ENCODE data around the gene TTC24.
"Not testable (repeated sequence)": the region's sequence is repeated elsewhere in the genome, so short reads cannot be mapped to it uniquely, and the experiment has no call there.

The TTC24 gene

DNA sequence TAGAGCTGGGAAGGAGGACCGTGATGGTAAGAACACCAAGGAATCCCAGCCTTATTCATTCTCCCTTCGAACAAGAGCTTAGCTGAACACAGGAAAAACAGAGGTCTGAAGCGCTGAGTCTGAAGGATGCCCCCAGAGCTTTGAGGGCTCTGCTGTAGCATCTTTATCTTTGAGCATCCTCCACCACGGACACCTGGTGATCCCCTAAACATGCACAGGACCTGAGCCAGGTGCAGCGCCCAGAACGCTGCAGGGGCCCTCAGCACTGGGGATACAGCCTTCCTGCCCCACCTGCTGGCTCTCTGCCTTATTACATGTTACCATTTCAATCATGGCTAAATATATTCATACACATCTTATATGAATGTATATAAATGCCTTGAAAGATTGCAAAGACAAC, 29.5 kb downstream of the TTC24 start:
- no peak for DNase-seq (ENCODE audit: low spot score)

- not testable (repeated sequence) for DNase-seq (ENCODE audit: low spot score)
Observed at GRCh38 chr1:156610072-156610471, 30.5 kb downstream of the TTC24 start.

DNA sequence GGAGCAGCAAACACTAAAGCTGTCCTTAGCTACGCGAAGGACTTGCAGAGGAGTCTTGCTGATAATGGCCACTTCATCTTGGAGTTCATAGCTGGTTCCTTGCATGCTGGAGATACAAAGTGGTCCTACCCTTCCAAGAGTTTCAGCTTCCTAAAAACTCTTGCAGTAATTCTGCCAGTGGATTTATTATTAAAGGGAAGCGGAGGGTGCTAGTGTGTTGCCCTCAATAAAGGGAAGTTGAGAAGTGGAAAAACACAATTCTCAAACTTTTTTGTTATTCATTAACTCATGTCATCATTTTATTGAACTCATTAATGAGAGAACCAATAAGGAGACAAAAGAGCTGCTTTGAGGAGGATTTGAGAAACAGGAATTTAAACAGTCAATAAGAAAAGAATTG, 33.1 kb downstream of the TTC24 start:
- DNase-seq (ENCODE audit: low spot score): no peak

DNA sequence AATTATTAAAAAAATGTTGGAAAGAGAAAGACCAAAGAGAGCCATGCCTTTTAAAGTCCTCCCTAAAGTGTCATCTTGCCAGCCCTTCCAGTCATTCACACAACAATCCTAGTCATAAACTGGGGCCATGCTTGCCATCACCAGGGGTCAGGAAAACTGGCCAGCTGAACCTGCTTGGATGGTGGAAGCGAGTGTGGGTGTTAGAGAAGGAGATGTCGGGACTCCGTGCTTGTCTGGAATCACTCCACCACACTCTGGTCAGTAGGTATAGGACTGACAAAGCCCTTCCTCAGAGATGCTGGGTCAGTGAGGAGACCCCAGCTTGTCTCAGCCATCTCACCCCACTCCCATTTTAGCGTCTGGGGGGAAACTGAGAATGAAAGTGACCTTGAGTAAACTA, 36.4 kb downstream of the TTC24 start:
- DNase-seq (ENCODE audit: low spot score): no peak

GRCh38 chr1:156616463-156616862, 36.9 kb downstream of the TTC24 start:
- DNase-seq (ENCODE audit: low spot score): peak; percentile 88

DNA sequence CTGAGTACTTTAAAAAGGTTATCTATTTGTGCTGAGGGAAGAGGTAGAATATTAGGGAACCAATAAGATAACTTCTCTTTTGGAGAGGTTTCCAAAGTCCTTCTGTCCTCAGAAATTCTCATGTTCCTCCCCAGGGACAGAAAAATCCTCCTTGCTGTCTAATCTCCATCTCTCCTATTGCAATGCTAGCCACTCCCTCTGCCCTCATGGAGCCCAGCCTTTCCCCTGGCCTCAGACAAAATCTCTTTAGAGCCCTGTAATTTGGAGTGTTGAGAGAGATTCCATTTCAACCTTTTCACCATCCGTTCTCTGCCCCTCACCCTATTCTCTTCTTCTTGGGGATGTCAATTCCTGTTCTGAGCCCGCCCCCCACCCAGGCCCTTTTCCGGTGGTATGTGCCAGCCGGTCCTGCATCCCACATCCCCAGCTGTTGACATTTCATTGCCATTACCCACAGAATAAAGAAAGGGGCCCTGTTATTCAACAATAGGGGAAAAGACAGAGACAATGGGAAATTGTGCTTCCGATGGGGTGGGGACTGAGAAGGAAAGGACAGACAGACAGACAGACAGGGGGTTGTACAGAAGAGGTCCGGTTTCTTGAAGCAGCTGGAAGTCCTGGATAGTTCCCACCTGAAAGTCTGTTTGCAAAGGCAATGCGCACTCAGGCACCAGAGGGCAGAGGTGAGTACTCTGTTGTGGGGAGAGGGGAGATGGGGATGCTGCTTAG, 39.5 kb downstream of the TTC24 start, which contains the start of gene HAPLN2:
Gene HAPLN2 (plus strand): TSS at position 563 of the 729 bp plus-strand sequence. CDS start 4,076 bp downstream, outside the sequence.
- DNase-seq (ENCODE audit: low spot score): peak; percentile 84

DNA sequence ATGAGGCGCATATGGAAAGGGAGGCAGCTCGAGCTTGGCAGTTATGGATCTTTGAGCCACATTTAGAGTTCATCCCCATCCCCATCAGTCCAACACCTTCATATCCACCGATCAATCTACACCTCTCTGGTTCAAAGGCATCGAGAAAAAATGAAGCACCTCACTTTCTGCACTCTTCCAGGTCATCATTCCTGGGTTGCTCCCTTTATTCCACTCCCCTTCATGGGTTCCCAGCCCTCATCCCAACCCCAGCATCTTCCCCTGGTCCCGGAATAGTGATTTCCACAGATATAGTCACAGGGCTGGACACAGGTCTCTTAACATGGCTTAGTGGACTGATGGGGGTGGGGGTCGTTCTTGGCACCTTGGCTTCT, 40.0 kb downstream of the TTC24 start:
- no peak for DNase-seq (ENCODE audit: low spot score)

GRCh38 chr1:156622581-156623297, 43.2 kb downstream of the TTC24 start:
- DNase-seq (ENCODE audit: low spot score): no peak

GRCh38 chr1:156623946-156624813, 44.7 kb downstream of the TTC24 start:
- no peak for DNase-seq (ENCODE audit: low spot score)

DNA sequence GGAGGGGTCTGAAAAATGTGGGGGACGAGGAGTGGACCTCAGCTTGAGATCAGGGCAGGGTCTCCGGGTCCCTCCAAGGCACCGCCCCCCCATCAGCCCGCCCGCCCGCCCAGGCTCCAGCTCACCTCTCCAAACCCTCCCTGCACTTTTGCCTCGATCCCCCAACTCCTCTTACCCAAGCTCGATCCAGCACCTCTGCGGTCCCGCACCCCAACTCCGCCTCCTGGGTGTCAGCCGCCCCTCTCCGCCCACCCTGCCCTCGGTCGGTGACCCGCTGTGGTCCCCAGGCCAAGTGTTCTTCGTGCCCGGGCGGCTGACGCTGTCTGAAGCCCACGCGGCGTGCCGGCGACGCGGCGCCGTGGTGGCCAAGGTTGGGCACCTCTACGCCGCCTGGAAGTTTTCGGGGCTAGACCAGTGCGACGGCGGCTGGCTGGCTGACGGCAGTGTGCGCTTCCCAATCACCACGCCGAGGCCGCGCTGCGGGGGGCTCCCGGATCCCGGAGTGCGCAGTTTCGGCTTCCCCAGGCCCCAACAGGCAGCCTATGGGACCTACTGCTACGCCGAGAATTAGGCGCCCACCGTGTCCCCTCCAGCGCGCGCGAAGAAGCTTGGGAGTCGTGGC, 45.4 kb downstream of the TTC24 start:
- DNase-seq (ENCODE audit: low spot score): no peak

DNA sequence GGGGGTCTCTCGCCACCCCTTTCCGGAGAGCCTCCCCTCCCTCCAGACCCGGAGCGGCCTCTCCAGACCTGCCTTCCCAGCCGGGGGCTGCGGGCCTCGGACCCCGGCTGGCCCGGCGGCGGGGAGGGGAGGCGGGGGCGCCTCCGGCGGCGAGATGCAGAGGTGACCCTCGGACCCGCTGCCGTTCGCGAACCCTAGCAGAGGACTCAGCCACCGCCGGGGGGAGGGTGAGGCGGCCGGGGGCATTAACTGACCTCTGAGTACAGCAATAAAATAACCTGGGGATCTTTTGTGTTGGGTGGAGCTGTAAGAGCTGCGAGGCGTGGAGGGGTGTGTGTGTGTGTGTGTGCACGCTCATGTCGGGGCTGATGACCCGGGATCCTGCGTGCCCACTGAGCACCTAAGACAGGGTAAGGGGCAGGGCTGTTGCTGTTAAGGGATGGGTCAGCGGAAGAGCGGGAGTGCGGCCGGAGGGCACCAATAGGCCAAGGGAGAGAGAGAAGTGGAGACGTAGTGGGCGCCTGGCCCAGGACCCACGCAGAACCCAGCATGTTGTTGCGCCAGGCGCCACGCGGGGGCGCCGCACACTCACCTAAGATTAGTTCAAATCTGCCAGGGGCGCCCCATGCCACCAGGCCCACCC, 46.0 kb downstream of the TTC24 start:
- no peak for DNase-seq (ENCODE audit: low spot score)

GRCh38 chr1:156626079-156626438, 46.5 kb downstream of the TTC24 start:
- DNase-seq (ENCODE audit: low spot score): no peak

DNA sequence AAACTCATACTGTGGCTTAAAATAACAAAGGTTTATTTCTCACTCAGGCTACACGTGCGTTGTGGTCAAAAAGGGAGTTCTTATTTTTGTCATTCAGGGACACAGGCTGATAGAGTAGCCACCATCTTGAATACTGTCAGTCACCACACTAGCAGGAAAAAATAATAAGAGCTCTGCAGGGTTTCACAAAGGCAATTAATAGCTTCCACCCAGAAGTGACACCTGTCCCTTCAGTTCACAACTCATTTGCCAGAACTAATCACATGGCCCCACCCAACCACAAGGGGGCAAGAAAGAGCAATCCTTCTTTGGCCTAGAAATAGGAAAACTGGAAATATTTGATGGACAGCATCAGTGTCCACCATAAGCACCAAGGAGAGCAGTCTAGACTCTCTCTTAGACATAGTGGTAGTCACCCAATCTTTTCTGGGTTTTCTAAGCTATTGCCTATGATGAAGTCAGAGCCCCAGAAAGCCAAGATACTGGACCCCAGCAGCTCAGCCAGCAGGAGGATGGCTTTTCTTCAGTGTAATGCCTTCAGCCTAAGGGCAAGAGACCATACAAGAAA, 47.9 kb downstream of the TTC24 start:
- DNase-seq (ENCODE audit: low spot score): no peak

GRCh38 chr1:156629823-156630449, 50.4 kb downstream of the TTC24 start:
- no peak for DNase-seq (ENCODE audit: low spot score)

GRCh38 chr1:156631152-156631551, 51.6 kb downstream of the TTC24 start:
- DNase-seq (ENCODE audit: low spot score): not testable (repeated sequence)

DNA sequence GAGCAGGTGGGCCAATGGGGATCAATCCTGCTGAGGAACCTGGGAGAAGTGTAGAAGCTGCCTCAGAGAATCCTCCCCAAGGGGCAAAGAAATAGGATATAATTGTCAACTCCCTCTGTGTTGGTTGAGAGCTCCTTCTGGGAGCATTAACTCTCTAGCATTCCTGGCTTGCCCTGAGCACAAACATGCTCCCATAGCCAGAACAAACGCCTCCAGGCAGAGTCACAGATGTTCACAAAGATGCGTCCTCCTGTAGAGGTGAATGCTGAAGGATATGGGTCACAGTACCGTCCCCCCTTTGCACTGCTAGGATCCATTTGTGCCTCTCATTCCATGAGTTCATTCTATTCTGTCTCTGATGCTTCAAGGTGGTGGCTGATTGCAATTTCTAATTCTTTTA, 52.8 kb downstream of the TTC24 start:
- DNase-seq (ENCODE audit: low spot score): no peak
